AG09309 (cell line): ENCODE results near the gene RETNLB.

ENCODE experiments used
- DNase-seq: peaks from one replicate; pipeline ENCODE4 v3.0.0-alpha.2; 2010; ENCODE audit warnings: low read depth
- H3K4me3 ChIP-seq: 2 replicates; pipeline ENCODE4 v1.5.1; 2011; ENCODE audit warnings: mild to moderate bottlenecking, low read depth, low read length, moderate library complexity; ENCODE audit not compliant: control insufficient read depth
- TF ChIP-seq, protein P1 (sequence below): IDR thresholded peaks from 2 replicates; pipeline ENCODE4 v1.5.1; 2011; ENCODE audit warnings: mild to moderate bottlenecking, low read depth, low read length, inconsistent platforms; ENCODE audit not compliant: insufficient read depth, control insufficient read depth; ENCODE audit errors: missing control alignments

RETNLB gene, protein sequence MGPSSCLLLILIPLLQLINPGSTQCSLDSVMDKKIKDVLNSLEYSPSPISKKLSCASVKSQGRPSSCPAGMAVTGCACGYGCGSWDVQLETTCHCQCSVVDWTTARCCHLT

DNA sequence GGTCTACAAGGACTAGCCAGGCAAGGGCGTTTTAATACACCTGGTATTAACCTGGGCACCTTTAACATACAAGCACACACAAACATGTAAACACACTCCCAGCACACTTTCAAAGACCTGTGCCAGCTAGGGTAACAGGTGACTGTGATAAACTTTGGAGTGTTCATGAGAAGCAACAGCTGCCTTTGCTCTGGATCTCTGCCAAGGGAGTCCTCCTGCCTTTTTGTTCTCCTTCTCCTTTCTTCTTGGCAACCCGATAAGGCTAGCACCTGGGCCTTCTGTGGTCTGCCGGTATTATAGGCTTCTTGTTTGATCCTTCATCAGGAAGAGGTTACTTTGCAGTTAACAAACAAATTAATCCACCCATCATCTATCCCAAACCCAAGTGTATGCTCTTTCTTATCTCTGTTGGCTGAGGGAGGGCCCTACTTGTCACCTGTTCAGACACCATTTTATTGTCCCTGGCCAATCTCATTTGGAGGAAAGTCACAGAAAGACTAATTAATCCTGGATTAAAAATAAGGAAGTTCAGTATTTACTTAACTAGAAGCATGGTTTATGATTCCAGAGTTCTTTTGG is at the start of gene RETNLB:
Gene RETNLB (minus strand): TSS at position 7 of the 579 bp plus-strand sequence. CDS start 225 bp downstream, outside the sequence.
- no peak for DNase-seq
- no peak within 1 kb of the TSS for H3K4me3 ChIP-seq
- TF ChIP-seq, protein P1, sequence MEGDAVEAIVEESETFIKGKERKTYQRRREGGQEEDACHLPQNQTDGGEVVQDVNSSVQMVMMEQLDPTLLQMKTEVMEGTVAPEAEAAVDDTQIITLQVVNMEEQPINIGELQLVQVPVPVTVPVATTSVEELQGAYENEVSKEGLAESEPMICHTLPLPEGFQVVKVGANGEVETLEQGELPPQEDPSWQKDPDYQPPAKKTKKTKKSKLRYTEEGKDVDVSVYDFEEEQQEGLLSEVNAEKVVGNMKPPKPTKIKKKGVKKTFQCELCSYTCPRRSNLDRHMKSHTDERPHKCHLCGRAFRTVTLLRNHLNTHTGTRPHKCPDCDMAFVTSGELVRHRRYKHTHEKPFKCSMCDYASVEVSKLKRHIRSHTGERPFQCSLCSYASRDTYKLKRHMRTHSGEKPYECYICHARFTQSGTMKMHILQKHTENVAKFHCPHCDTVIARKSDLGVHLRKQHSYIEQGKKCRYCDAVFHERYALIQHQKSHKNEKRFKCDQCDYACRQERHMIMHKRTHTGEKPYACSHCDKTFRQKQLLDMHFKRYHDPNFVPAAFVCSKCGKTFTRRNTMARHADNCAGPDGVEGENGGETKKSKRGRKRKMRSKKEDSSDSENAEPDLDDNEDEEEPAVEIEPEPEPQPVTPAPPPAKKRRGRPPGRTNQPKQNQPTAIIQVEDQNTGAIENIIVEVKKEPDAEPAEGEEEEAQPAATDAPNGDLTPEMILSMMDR, result no peak

DNA sequence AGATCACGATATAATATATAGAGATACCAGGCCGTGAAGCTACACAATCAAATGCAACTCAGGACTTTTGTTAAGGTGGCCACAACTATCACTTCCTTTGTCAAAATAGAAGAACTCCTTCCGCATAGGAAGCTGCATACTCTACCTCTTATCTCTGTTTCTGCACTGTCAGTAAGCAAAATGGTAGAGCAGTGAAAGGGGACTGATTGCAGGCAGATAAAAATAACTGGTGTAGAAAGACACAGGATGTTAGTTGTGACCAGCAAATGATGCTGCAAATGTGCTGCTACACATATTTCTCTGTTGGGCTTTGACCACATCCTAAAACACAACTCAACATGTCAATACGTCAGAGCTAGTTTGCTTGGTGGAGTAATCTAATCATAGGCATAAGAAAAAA is 49.1 kb upstream of the RETNLB start:
- no peak for DNase-seq
- TF ChIP-seq, protein P1, result no peak
- H3K4me3 ChIP-seq, result no peak overlapping the region

DNA sequence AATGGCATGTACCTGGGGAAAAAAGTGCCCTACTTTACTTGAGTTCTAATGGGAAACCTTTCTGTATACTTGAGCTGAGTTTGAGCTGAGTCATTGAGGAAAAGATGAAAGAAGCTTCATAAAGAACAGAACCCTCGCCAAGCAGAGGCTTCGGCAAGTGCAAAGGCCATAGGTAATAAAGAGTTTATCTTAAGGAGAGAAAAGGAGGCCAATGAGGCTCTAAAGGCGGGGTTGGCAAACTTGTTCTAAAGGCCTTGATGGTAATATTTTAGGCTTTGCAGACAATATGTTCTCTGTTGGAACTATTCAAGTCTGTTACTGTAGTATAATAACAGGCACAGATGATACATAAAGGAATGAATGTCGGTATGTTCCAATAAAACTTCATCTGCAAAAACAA is 47.8 kb upstream of the RETNLB start:
- DNase-seq, result no peak
- TF ChIP-seq, protein P1, result no peak
- H3K4me3 ChIP-seq, result no peak overlapping the region

DNA sequence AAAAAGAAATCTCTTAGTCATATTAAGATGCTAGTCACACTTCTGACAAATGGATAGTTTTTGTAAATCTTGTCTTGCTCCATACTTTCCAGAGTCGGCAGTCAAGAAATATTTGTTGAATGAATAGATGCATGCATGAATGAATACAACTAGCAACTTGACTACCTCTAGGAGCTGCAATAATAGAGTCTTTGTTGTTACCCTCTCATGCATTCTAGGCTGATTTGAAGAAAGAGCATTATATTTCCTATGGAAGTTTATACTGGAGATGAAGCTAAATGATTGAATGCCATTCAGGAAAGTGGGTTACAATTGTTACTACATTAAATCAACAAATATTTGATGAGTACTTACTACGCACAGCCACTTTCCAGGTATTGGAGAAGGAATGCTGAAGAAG is 47.2 kb upstream of the RETNLB start:
- H3K4me3 ChIP-seq, result no peak overlapping the region
- DNase-seq, result no peak
- TF ChIP-seq, protein P1, result no peak

DNA sequence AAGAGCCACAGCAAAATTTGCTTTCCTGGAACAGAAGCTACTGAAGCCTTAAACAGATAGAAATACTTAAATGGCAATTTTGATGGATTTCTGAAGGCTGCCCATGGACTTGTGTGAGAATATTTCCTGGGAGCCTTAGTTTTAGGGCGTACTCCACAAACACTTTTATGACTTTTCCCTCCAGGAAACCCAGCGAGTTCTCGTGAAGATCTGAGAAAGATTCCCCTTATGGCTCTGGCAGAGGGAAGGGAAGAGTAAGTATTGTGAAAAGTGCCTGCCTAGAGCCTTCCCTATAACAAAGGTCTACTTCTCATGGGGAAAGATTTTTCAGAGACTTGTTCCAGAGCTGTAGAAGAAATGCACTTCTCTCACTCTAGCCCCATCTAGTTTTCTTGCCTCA is 34.3 kb upstream of the RETNLB start:
- no peak overlapping the region for H3K4me3 ChIP-seq
- TF ChIP-seq, protein P1, result no peak
- DNase-seq, result no peak

DNA sequence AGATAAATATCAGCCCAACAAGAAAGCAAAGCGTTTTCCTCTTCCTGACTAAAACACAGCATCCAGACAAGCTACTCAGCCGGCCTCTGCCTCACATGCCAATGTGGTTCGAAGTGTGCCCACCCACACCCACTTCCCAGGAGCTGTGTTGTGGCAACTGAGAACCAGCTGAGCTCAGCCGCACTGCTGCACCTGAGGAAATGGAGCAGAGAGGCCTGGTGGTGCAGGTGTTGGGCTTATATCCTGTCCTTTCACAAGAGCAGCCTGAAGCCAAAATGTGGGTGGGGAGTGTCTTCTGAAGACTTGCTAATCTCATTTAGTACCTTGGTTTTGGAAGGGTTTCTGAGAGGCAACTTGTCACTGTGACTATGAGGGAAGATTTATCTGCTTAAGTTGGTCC is 23.0 kb upstream of the RETNLB start:
- no peak overlapping the region for H3K4me3 ChIP-seq
- no peak for DNase-seq
- TF ChIP-seq, protein P1, result no peak
